ENCODE data around the gene GAS7. TPM values are rescaled to one million over a fixed set of nuclear protein-coding genes. Genes with fewer than 3 reads are reported as not detected.
A peak's percentile ranks its signal among the peaks of the same experiment; 100 is the strongest.

Gene GAS7
- total and polyA plus RNA-seq, 2 experiments from 2014 or later = 1.9 to 10.7 TPM

GRCh38 chr17:9948928-9949327, 249.5 kb downstream of the GAS7 start:
- Histone ChIP-seq H2AFZ (no peak overlapping the region), H3K9me2 (ENCODE audit: insufficient read depth) (no peaks in the 10 kb centered on the region), H3K36me3 (ENCODE audit: insufficient read depth) (no peaks in the 10 kb centered on the region), H3F3A (replicated peaks; ENCODE audit: low read depth) (no peaks in the 10 kb centered on the region), H4K20me1 (replicated peaks; ENCODE audit: insufficient read depth) (no peaks in the 10 kb centered on the region; the same call in 1 of the 2 replicates), H3K4me3 (no peak overlapping the region), H3K4me2 (no peak overlapping the region), H3K4me1 (ENCODE audit: insufficient read depth) (no peaks in the 10 kb centered on the region), H3K27ac (ENCODE audit: low read depth) (no peak overlapping the region), H3K27me3 (ENCODE audit: insufficient read depth) (no peaks in the 10 kb centered on the region), H3K79me2 (replicated peaks; ENCODE audit: insufficient read depth) (no peaks in the 10 kb centered on the region)
- Mint-ChIP-seq H3K27me3 (ENCODE audit: insufficient read depth, low read depth, poor library complexity) (peaks cover 2% of the 10 kb centered on the region), H3K36me3 (ENCODE audit: low read depth) (no peaks in the 10 kb centered on the region), H3K4me3 (no peak overlapping the region), H3K9me3 (no peaks in the 10 kb centered on the region), H3K4me1 (no peaks in the 10 kb centered on the region), H3K27ac (no peak overlapping the region)
- TF ChIP-seq STAT1 (IDR thresholded peaks at IDR 0.05; ENCODE audit: unreplicated experiment) (no peak), CREB1 (CRISPR knock-in tag; IDR thresholded peaks at IDR 0.05; ENCODE audit: low read depth) (no peak), ZNF331 (CRISPR knock-in tag; IDR thresholded peaks at IDR 0.05; ENCODE audit: low read depth) (no peak)
- ATAC-seq (no peak), DNase-seq (ENCODE audit: low spot score) (no peak)

GRCh38 chr17:9944704-9945103, 253.7 kb downstream of the GAS7 start:
- Histone ChIP-seq H2AFZ (no peak overlapping the region), H3K9me2 (ENCODE audit: insufficient read depth) (no peaks in the 10 kb centered on the region), H3K36me3 (ENCODE audit: insufficient read depth) (no peaks in the 10 kb centered on the region), H3K4me1 (ENCODE audit: insufficient read depth) (no peaks in the 10 kb centered on the region), H3F3A (replicated peaks; ENCODE audit: low read depth) (no peaks in the 10 kb centered on the region), H3K4me3 (no peak overlapping the region), H3K27ac (ENCODE audit: low read depth) (no peak overlapping the region), H3K4me2 (no peak overlapping the region), H3K27me3 (ENCODE audit: insufficient read depth) (no peaks in the 10 kb centered on the region), H3K79me2 (replicated peaks; ENCODE audit: insufficient read depth) (no peaks in the 10 kb centered on the region), H4K20me1 (replicated peaks; ENCODE audit: insufficient read depth) (no peaks in the 10 kb centered on the region; the same call in 1 of the 2 replicates)
- H3K27me3 Mint-ChIP-seq (ENCODE audit: insufficient read depth, low read depth, poor library complexity) = peaks cover 4% of the 10 kb centered on the region
- no peaks in the 10 kb centered on the region for H3K36me3 Mint-ChIP-seq (ENCODE audit: low read depth)
- no peak for DNase-seq (ENCODE audit: low spot score)
- no peak overlapping the region for H3K4me3 Mint-ChIP-seq
- no peak for ATAC-seq
- H3K9me3 Mint-ChIP-seq = no peaks in the 10 kb centered on the region; the same call in 2 of the 3 replicates
- TF ChIP-seq CTCF (conservative IDR thresholded peaks at IDR 0.05; ENCODE audit: low read depth in 2 of 2) = no peak
- no peaks in the 10 kb centered on the region for H3K4me1 Mint-ChIP-seq
- no peak overlapping the region for H3K27ac Mint-ChIP-seq

GRCh38 chr17:9943343-9943742, 255.1 kb downstream of the GAS7 start:
- Histone ChIP-seq H3K4me1 (ENCODE audit: insufficient read depth) (no peaks in the 10 kb centered on the region), H3K9me2 (ENCODE audit: insufficient read depth) (no peaks in the 10 kb centered on the region), H3K4me3 (no peak overlapping the region), H3K27ac (ENCODE audit: low read depth) (no peak overlapping the region), H3K4me2 (no peak overlapping the region), H4K20me1 (replicated peaks; ENCODE audit: insufficient read depth) (no peaks in the 10 kb centered on the region; the same call in 1 of the 2 replicates), H3K36me3 (ENCODE audit: insufficient read depth) (no peaks in the 10 kb centered on the region), H3F3A (replicated peaks; ENCODE audit: low read depth) (no peaks in the 10 kb centered on the region), H3K27me3 (ENCODE audit: insufficient read depth) (no peaks in the 10 kb centered on the region), H2AFZ (no peak overlapping the region), H3K79me2 (replicated peaks; ENCODE audit: insufficient read depth) (no peaks in the 10 kb centered on the region)
- H3K4me1 Mint-ChIP-seq = no peaks in the 10 kb centered on the region
- peaks cover 7% of the 10 kb centered on the region; the same call in 2 of the 3 replicates for H3K36me3 Mint-ChIP-seq (ENCODE audit: low read depth)
- peak overlapping the region; percentile 74; the same call in 1 of the 2 replicates for H3K27ac Mint-ChIP-seq
- ATAC-seq = no peak
- peaks cover 2% of the 10 kb centered on the region for H3K27me3 Mint-ChIP-seq (ENCODE audit: insufficient read depth, low read depth, poor library complexity)
- H3K4me3 Mint-ChIP-seq = no peak overlapping the region
- no peak for DNase-seq (ENCODE audit: low spot score)
- no peaks in the 10 kb centered on the region; the same call in 2 of the 3 replicates for H3K9me3 Mint-ChIP-seq
- no peak for TF ChIP-seq REST (IDR thresholded peaks at IDR 0.05; ENCODE audit: unreplicated experiment)
- TF ChIP-seq POLR2AphosphoS5 (IDR thresholded peaks at IDR 0.05; ENCODE audit: low read depth) = no peak
- TF ChIP-seq STAT1 (IDR thresholded peaks at IDR 0.05; ENCODE audit: unreplicated experiment) = no peak
